Measurements from ENCODE around the gene ZKSCAN4.
A peak's percentile ranks its signal among the peaks of the same experiment; 100 is the strongest.

ZKSCAN4 gene

GRCh38 chr6:28252009-28252975, at the start of gene ZKSCAN4:
Gene ZKSCAN4, minus strand, starts transcription at chr6:28252269. Its CDS starts 289 bp downstream, at chr6:28251980.
- Histone ChIP-seq H3K27me3 (ENCODE audit: control insufficient read depth, insufficient read depth, low read length) (peaks cover 3% of the 10 kb centered on the region), H3K9ac (ENCODE audit: low read length) (peak within 1 kb of the TSS; percentile 80), H3K4me3 (ENCODE audit: low read length) (peak within 1 kb of the TSS; percentile 98), H3K4me1 (ENCODE audit: control insufficient read depth, insufficient read depth, low read length) (peaks cover 15% of the 10 kb centered on the region), H3K36me3 (ENCODE audit: control insufficient read depth, insufficient read depth, low read length) (no peaks in the 10 kb centered on the region), H3K9me3 (ENCODE audit: control insufficient read depth, low read length) (no peaks in the 10 kb centered on the region)

GRCh38 chr6:28296520-28297060, 44.5 kb upstream of the ZKSCAN4 start:
- Histone ChIP-seq H3K27me3 (ENCODE audit: control insufficient read depth, insufficient read depth, low read length) (no peaks in the 10 kb centered on the region), H3K36me3 (ENCODE audit: control insufficient read depth, insufficient read depth, low read length) (no peaks in the 10 kb centered on the region), H3K9me3 (ENCODE audit: control insufficient read depth, low read length) (no peaks in the 10 kb centered on the region), H3K4me1 (ENCODE audit: control insufficient read depth, insufficient read depth, low read length) (no peaks in the 10 kb centered on the region), H3K9ac (ENCODE audit: low read length) (no peak overlapping the region), H3K4me3 (ENCODE audit: low read length) (no peak overlapping the region)

- Histone ChIP-seq H3K9ac (ENCODE audit: low read length) (no peak overlapping the region), H3K27me3 (ENCODE audit: control insufficient read depth, insufficient read depth, low read length) (no peaks in the 10 kb centered on the region), H3K36me3 (ENCODE audit: control insufficient read depth, insufficient read depth, low read length) (no peaks in the 10 kb centered on the region), H3K4me3 (ENCODE audit: low read length) (no peak overlapping the region), H3K9me3 (ENCODE audit: control insufficient read depth, low read length) (no peaks in the 10 kb centered on the region), H3K4me1 (ENCODE audit: control insufficient read depth, insufficient read depth, low read length) (no peaks in the 10 kb centered on the region)
Measured at GRCh38 chr6:28295326-28295725, 43.3 kb upstream of the ZKSCAN4 start.

- Histone ChIP-seq H3K36me3 (ENCODE audit: control insufficient read depth, insufficient read depth, low read length) (no peaks in the 10 kb centered on the region), H3K9ac (ENCODE audit: low read length) (no peak overlapping the region), H3K4me3 (ENCODE audit: low read length) (no peak overlapping the region), H3K4me1 (ENCODE audit: control insufficient read depth, insufficient read depth, low read length) (no peaks in the 10 kb centered on the region), H3K27me3 (ENCODE audit: control insufficient read depth, insufficient read depth, low read length) (no peaks in the 10 kb centered on the region), H3K9me3 (ENCODE audit: control insufficient read depth, low read length) (no peaks in the 10 kb centered on the region)
Measured at GRCh38 chr6:28291573-28291972, 39.5 kb upstream of the ZKSCAN4 start.

GRCh38 chr6:28282926-28283325, 30.9 kb upstream of the ZKSCAN4 start:
- H3K36me3 ChIP-seq (ENCODE audit: control insufficient read depth, insufficient read depth, low read length), result no peaks in the 10 kb centered on the region
- no peaks in the 10 kb centered on the region for H3K4me1 ChIP-seq (ENCODE audit: control insufficient read depth, insufficient read depth, low read length)
- H3K9me3 ChIP-seq (ENCODE audit: control insufficient read depth, low read length), result no peaks in the 10 kb centered on the region
- H3K9ac ChIP-seq (ENCODE audit: low read length), result no peak overlapping the region
- no peak overlapping the region for H3K4me3 ChIP-seq (ENCODE audit: low read length)
- H3K27me3 ChIP-seq (ENCODE audit: control insufficient read depth, insufficient read depth, low read length), result no peaks in the 10 kb centered on the region

GRCh38 chr6:28281288-28282064, 29.4 kb upstream of the ZKSCAN4 start, which contains the start of gene PGBD1:
Gene PGBD1, plus strand, starts transcription at chr6:28281572. Its CDS starts 2,242 bp downstream, at chr6:28283814.
- Histone ChIP-seq H3K9ac (ENCODE audit: low read length) (peak within 1 kb of the TSS; percentile 66), H3K4me1 (ENCODE audit: control insufficient read depth, insufficient read depth, low read length) (no peaks in the 10 kb centered on the region), H3K36me3 (ENCODE audit: control insufficient read depth, insufficient read depth, low read length) (no peaks in the 10 kb centered on the region), H3K4me3 (ENCODE audit: low read length) (peak within 1 kb of the TSS; percentile 27), H3K27me3 (ENCODE audit: control insufficient read depth, insufficient read depth, low read length) (no peaks in the 10 kb centered on the region), H3K9me3 (ENCODE audit: control insufficient read depth, low read length) (no peaks in the 10 kb centered on the region)

- H3K9ac ChIP-seq (ENCODE audit: low read length), result peak overlapping the region; percentile 66
- peak overlapping the region; percentile 27 for H3K4me3 ChIP-seq (ENCODE audit: low read length)
- H3K36me3 ChIP-seq (ENCODE audit: control insufficient read depth, insufficient read depth, low read length), result no peaks in the 10 kb centered on the region
- no peaks in the 10 kb centered on the region for H3K4me1 ChIP-seq (ENCODE audit: control insufficient read depth, insufficient read depth, low read length)
- no peaks in the 10 kb centered on the region for H3K9me3 ChIP-seq (ENCODE audit: control insufficient read depth, low read length)
- H3K27me3 ChIP-seq (ENCODE audit: control insufficient read depth, insufficient read depth, low read length), result no peaks in the 10 kb centered on the region
Measured at GRCh38 chr6:28280595-28281287, 28.7 kb upstream of the ZKSCAN4 start.

- no peaks in the 10 kb centered on the region for H3K9me3 ChIP-seq (ENCODE audit: control insufficient read depth, low read length)
- H3K27me3 ChIP-seq (ENCODE audit: control insufficient read depth, insufficient read depth, low read length), result no peaks in the 10 kb centered on the region
- H3K9ac ChIP-seq (ENCODE audit: low read length), result no peak overlapping the region
- no peaks in the 10 kb centered on the region for H3K4me1 ChIP-seq (ENCODE audit: control insufficient read depth, insufficient read depth, low read length)
- no peaks in the 10 kb centered on the region for H3K36me3 ChIP-seq (ENCODE audit: control insufficient read depth, insufficient read depth, low read length)
- H3K4me3 ChIP-seq (ENCODE audit: low read length), result no peak overlapping the region
Measured at GRCh38 chr6:28277746-28278145, 25.7 kb upstream of the ZKSCAN4 start.

- H3K9ac ChIP-seq (ENCODE audit: low read length), result no peak overlapping the region
- no peak overlapping the region for H3K4me3 ChIP-seq (ENCODE audit: low read length)
- H3K27me3 ChIP-seq (ENCODE audit: control insufficient read depth, insufficient read depth, low read length), result no peaks in the 10 kb centered on the region
- H3K9me3 ChIP-seq (ENCODE audit: control insufficient read depth, low read length), result no peaks in the 10 kb centered on the region
- no peaks in the 10 kb centered on the region for H3K4me1 ChIP-seq (ENCODE audit: control insufficient read depth, insufficient read depth, low read length)
- H3K36me3 ChIP-seq (ENCODE audit: control insufficient read depth, insufficient read depth, low read length), result no peaks in the 10 kb centered on the region
Measured at GRCh38 chr6:28274888-28275287, 22.8 kb upstream of the ZKSCAN4 start.

GRCh38 chr6:28269492-28269891, 17.4 kb upstream of the ZKSCAN4 start:
- H3K36me3 ChIP-seq (ENCODE audit: control insufficient read depth, insufficient read depth, low read length), result no peaks in the 10 kb centered on the region
- H3K27me3 ChIP-seq (ENCODE audit: control insufficient read depth, insufficient read depth, low read length), result no peaks in the 10 kb centered on the region
- H3K4me1 ChIP-seq (ENCODE audit: control insufficient read depth, insufficient read depth, low read length), result peaks cover 8% of the 10 kb centered on the region

GRCh38 chr6:28267695-28268059, 15.6 kb upstream of the ZKSCAN4 start:
- H3K4me3 ChIP-seq (ENCODE audit: low read length), result peak overlapping the region; percentile 93
- peak overlapping the region; percentile 75 for H3K9ac ChIP-seq (ENCODE audit: low read length)
- H3K4me1 ChIP-seq (ENCODE audit: control insufficient read depth, insufficient read depth, low read length), result peaks cover 8% of the 10 kb centered on the region
- H3K9me3 ChIP-seq (ENCODE audit: control insufficient read depth, low read length), result no peaks in the 10 kb centered on the region
- H3K27me3 ChIP-seq (ENCODE audit: control insufficient read depth, insufficient read depth, low read length), result no peaks in the 10 kb centered on the region
- no peaks in the 10 kb centered on the region for H3K36me3 ChIP-seq (ENCODE audit: control insufficient read depth, insufficient read depth, low read length)

More at GRCh38 chr6:28269492-28269891, 17.4 kb upstream of the ZKSCAN4 start:
- no peak overlapping the region for H3K9ac ChIP-seq (ENCODE audit: low read length)
- H3K9me3 ChIP-seq (ENCODE audit: control insufficient read depth, low read length), result no peaks in the 10 kb centered on the region
- no peak overlapping the region for H3K4me3 ChIP-seq (ENCODE audit: low read length)
